Activated CD8-positive, alpha-beta memory T cell treated with anti-CD3 and anti-CD28 coated beads, Interleukin-2, amount 50 U/mL, for 1 hour (primary cell): ENCODE measurements around the gene SOCS7.

Experiments used
- DNase-seq: peaks from one replicate; pipeline ENCODE4 v3.0.0-alpha.2; 2020; ENCODE audit errors: extremely low read depth

The SOCS7 gene, protein sequence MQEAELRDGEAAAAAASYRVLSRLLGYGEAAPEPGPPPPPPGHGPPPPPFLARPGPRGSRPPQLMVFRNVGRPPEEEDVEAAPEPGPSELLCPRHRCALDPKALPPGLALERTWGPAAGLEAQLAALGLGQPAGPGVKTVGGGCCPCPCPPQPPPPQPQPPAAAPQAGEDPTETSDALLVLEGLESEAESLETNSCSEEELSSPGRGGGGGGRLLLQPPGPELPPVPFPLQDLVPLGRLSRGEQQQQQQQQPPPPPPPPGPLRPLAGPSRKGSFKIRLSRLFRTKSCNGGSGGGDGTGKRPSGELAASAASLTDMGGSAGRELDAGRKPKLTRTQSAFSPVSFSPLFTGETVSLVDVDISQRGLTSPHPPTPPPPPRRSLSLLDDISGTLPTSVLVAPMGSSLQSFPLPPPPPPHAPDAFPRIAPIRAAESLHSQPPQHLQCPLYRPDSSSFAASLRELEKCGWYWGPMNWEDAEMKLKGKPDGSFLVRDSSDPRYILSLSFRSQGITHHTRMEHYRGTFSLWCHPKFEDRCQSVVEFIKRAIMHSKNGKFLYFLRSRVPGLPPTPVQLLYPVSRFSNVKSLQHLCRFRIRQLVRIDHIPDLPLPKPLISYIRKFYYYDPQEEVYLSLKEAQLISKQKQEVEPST

DNA sequence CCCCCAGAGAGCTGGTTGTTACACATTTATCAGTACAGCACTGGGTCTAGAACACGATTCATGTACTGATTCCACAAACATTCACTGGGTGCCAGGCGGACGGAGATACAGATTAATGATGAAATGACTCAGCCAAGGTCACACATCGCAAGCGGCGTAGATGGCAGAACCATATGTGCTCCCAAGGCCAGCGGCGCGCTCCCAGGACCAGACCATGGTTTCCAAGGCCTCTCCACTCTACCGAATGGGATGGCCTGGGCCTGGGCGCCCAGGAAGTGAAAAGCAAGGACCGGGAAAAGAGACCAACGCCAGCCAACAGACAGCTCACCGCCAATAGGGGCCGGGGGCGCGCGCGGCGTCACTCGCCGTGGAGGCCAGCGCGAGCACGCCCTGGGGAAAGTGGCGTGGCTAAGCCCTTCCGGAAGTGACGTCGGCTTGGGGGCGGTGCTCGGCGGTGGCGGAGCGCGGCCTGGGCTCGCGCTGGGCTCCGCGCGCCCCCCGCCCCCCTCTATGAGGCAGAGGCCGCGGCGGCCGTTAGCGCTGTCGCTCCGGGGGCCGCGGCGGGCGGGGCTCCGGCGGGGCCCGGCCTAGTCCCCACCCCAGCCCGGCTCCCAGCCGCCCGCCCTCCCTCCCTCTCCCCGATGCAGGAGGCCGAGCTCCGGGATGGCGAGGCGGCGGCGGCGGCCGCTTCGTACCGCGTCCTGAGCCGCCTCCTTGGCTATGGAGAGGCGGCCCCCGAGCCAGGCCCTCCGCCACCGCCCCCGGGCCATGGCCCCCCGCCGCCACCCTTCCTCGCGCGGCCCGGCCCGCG lies at the start of gene SOCS7:
Gene SOCS7 (plus strand): TSS at position 433 of the 811 bp plus-strand sequence. CDS start 209 bp downstream, at position 642.
- DNase-seq: peak; percentile 79

DNA sequence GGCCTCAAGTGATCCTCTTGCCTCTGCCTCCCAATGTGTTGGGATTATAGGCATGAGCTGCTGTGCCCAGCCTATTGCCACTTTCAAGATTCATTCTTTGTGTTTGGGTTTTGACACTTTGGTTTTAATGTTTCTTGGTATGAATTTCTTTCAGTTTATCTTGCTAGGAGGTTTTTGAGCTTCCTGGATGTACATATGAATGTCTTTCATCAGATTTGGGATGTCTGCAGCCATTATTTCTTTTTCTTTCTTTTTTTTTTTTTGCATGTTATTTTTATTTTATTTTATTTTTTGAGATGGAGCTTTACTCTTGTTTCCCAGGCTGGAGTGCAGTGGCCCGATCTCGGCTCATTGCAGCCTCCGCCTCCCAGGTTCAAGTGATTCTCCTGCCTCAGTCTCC lies 36.1 kb upstream of the SOCS7 start:
- no peak for DNase-seq

DNA sequence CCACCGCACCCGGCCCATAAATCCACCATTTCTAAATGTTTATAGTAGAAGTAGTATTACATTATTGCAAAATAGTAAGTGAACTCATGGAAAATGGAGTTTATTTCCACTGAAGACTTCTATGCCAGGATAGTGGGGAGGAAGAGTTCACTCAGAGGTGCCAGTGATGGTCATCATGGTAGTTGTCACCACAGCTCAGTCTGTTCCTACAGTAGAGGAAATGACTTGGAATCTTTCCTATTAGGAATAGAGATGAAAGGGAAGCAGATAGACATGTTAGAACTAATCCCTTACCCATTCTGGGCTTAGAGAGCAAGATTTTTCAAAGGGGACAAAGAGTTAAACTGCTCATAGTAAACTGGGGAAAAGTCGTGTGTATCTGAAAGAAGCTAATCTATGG lies 34.6 kb upstream of the SOCS7 start:
- no peak for DNase-seq

DNA sequence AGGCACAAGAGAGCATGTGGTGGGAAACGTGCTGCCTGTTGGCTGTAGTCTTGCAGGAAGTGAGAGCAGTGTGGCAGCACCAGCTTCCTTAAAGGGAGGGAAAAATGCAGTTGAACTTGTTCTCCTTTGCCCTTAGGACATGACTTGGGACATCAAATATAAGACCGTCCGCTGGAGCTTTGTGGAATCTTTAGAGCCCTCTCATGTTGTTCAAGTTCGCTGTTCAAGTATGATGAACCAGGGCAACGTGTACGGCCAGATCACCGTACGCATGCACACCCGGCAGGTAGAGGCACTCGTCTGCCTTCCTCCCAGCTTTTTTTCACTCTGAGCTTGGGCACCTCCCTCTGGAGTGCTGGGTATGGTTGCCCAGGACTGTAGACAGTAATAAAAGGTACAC lies 31.2 kb upstream of the SOCS7 start:
- DNase-seq: no peak

DNA sequence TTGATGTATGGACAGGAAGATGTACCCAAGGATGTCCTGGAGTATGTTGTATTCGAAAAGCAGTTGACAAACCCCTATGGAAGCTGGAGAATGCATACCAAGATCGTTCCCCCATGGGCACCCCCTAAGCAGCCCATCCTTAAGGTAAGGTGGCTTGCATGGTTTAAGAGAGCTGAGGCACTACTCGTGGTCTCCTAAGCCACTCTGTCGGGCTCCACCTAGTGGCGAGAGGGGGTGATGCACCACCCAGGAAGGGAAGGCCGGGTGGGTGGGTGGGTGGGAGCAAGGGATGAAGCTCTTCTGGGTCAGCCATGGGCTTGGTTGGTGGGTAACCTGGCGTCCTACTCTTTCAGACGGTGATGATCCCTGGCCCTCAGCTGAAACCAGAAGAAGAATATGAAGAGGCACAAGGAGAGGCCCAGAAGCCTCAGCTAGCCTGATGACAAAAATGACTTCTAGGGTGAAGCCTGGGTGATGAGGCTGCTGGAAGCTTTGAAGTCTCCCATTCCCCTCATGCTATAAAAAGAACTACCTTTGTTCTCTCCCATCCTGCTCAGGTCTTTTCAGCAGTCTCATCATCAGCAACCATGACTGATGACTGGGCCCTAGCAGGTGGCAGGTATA lies 29.4 kb upstream of the SOCS7 start:
- DNase-seq: peak; percentile 26

DNA sequence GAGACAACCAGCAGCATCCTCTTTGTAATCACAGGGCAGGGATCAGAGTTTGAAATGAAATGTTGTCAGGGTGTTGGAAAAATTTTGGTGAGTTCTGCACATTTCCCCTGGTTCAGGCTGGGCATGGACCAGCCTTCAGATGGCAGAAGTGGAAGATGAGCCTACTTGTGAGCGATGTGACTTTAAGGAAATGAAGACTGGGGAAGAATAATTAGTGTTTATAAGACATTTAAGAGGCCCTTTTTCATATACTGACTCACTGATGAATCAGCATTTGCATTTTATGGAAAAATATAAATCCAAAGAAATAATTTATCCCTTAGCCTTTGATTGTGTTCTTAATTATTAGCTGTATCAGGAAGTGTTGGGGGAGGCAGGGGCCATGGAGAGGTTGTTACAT lies 28.7 kb upstream of the SOCS7 start:
- DNase-seq: no peak

DNA sequence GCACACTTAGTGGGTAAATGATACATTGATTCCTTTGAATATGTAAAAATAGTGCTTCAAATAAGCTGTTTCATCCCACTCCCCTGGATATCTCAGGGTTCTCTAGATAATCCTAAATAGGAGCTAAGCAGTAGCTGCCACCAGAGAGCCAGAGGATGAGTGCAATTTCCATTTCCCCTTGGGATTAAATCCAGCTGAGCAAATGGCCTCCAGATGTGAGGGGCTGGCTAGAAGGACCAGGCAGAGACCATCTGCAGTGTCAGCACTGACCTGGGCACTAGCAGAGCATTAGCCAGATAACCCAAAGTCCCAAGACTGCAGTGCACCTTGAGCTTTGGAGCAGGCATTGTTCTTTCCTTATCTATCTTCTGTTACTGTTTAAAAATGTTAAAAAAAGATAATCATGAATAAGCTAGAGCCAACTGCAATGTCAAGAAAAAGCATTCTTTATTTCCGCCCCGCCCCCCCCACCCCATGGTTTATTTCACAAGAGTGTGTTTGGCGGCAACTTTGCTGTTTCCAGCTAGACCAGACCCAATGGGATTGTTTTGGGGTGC lies 27.4 kb upstream of the SOCS7 start:
- no peak for DNase-seq

DNA sequence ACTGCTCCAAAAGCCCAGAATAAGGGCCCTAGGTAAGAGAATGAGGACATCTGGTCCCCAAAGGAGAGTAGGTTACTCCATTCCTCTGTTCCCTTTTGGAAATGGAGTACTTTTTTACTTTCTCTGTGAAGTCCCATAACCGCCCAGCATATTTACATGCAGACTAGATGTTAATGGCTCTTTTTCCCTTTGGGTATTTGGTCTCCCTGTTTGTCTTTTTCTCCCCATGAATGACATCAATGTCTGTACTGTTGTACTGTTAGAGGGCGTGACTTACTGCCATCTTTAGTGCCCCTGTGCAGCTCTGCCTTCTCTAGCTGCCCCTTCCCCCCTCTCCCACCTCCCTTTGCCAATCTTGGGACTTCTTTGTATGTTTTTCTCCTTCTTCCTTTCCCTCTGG lies 26.9 kb upstream of the SOCS7 start:
- no peak for DNase-seq

DNA sequence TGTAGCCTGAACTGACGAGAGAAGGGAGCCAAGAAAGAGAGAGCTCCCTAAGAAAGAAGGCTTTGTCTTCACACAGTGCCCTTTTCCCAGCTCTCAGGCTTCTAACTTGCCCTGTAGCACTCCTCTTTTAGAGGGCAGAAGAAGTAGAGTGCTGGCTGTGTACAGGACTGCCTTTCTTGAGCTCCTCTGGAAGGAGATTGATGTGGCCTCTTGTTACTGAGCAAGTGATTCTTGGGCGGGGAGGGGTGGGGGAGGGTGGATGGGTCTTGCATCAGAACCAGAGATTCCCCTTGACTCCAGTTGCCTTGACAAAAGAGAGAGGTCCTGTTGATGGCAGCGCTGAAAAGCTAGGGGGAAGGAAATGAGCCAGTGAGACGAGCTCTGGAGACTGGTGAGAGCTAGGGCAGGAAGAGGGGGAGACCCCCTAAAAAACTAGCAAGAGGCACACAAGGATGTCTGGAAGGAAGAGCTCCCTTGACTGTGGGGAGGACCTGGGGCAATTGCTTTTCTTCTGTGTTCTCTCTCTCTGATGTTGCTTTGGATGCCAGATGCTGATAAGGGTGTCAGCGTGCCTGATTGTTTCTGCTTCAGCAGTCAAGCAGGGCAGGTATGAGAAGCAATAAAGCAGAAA lies 26.3 kb upstream of the SOCS7 start:
- DNase-seq: no peak

DNA sequence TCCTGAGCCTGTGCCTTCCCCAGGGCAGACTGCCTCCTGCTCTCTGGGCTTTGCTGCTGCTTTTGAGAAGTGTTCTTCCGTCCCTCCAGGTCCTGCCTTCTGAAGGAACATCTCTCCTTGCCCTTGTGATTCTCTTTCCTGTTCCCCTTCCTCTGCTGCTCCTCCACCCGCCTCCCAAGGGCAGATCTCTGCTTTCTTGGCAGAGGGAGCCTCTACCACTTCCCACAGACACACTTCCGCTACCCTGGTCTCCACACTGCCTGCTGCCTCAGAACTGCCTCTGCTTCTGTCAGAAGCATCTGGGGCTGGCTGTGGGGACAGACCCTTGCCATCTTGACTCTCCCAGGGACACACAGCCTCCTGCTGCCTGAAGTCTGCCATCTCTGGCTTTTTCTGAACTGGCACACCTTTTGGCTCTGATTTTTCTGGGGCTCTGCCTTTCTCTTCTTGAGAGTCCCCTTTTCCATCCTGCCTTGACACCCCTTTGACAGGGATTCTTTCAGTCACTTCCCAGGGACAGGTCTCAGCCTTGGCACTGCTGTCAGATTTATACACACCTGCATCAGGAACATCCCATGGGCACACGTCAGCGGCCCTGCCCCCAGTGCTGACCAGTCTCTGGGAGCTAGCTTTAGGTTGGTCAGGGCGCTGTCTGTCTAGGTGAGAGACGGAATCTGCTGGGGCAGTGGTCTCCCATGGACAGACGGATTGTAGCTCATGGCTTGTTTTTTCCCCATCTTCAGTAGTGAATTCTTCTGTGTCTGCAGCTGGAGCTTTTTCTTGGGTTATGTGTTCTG lies 24.4 kb upstream of the SOCS7 start:
- no peak for DNase-seq

DNA sequence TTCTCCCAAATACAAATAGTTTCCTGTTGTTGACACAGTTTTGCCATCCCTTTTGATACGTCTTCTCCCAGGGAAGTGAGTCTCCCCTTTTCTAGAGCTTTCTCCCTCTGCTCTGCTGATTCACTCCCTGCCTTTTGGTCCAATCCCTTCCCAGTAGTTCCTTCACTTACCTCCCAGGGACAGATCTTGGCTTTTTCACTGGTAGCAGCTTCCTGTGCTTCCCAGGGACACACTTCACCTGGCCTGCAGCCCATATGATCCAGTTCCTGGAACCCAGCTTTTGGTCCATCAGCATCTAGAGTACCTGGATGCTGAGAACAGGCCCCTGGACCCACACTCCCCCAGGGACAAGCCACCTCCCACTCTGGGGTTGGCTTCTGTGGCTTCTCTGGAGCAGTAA lies 23.7 kb upstream of the SOCS7 start:
- no peak for DNase-seq

DNA sequence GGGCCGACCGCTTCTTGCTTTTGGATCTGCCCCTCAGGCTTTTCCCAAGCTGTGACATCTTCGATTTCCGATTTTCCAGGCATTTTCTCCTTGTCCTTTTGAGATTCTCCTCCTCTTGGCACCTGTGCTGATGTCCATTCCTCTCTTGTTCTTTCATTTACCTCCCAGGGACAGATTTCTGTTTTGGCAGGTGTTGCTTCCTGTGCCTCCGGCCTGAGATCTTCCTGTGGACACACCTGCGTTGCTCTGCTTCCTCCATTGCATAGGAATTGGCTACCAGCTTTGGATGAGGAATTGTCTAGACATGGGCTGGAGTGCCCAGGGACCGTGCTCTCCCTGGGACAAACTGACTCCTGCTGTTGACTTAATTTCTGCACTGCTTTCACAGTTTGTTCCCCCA lies 23.0 kb upstream of the SOCS7 start:
- no peak for DNase-seq

DNA sequence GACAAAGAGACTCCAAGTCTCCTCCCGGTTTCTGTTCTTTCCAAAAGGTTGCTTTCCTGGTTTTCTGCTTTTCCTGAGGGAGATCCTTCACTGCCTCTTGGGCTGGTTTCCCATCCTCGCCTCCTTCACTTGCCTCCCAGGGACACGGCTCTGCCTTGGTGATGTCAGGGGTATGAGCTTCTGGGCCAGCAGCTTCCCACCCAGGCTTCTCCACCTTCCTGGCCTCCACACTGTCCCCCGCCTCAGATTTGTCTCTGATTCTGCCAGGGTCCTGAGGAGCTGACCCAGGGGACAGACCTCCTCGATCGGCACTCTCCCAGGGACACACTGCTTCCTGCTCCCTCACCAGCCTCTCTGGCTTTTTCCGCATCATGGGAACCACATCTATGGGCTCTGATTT lies 22.4 kb upstream of the SOCS7 start:
- DNase-seq: no peak

DNA sequence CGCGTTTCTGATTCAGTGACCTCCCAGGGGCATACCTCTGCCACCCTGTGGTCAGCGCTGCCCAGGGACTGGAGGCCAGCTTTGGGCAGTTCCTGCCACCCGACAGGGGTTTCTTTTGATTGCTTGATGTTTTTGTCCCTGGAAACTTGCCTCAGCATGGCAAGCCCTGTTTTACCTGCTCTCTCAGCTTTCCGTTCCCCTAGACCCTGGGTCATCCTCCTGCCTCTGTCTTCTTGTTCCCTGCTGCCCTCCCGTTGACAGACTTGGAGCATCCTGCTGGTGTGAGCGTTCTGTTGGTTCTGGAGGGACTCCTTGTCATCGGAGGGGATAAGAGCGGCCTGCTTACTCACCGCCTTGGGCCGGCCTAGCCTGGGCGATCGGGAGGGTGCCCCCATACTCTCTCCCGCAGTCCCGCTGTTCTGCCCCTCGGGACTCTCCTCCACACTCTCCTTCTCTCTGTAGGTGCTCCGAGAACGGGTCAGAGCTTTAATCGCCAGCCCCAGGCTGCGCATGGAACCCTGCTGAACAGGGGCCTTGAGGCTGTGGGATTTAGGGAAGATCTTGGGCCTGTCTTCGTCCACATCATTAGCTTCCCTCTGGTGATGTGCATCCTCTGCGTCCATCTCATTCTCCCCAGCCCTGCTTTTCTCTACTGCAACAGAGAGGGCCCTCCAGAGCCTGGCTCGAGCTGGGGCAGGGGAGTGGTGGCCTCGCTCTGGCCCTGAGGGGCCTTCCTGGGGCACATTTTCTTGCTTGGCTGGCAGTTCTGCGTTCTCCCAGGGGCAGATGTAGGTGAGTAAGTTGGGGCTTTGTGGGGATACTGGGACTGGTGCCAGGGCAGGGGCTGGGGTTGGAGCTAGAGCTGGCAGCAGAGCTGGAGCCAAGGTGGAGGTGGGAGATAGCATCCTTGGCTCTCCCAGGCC lies 21.6 kb upstream of the SOCS7 start:
- no peak for DNase-seq

DNA sequence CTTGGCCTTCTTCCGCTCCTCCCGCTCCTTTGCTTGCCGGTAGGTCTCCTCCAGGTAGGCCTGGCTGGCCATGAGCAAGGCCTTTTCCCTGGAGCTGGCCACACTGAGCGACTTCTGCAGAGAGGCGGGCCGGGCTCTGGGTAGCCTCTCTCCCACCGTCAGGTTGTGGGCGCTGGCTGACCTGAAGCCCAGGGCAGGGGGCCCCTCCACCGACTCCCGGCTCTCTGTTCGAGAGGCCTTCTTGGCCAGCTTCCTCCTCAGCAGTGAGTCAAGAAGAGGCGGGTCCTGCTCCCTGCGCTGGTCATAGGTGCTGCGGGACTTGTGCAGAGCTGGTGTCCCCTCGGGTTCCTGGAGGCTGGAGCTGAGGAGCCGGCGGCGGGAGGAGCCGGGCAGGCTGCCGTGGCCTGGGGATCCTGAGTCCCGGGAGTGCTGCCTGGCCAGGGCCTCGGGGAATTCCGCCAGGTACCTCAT lies 20.7 kb upstream of the SOCS7 start:
- no peak for DNase-seq

DNA sequence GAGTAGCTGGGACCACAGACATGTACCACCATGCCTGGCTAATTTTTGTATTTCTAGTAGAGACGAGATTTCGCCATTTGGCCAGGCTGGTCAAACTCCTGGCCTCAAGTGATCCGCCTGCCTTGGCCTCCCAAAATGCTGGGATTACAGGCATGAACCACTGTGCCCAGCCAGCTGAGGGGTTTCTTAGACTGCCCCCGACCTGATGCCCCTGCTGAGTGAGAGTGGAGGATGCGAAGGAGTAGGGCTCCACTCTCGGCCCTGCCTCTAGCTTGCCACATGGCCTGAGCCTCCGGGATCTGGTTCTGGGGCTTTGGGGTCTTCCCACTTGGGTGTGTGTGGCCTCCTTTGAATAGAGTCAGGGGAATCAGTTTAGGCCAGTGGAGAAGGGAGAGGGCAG lies 18.9 kb upstream of the SOCS7 start:
- DNase-seq: no peak

DNA sequence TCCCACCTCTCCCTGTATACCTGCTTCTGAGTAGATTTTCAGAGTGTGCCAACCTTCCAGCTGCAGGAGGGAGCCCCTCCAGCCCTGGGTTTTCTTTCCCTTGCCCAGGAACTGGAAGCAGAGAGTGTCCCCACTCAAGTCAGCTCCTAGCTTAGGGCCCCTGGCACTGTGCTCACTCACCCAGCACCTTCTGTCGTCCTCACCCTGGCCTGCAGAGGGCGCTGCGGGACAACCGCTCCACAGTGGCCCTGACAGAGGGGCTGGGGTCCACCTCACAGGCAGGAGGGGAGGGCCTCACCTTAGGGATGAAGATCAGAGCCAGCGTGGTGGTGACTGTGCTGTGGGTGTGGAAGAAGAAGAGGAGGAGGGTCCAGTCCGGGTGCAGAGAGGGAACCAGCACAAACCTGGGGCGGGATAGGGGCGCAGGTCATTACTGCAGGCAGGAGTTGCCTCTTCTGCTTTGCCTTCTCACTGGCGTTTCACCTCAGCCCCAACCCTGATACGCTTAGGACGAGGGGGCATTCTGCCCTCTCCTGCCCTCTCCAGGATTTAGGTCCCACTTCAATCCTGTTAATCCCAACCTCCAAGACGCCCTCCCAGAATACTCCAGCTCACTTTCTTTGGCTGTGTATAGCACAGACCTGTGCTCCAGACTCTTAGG lies 17.9 kb upstream of the SOCS7 start:
- DNase-seq: no peak

DNA sequence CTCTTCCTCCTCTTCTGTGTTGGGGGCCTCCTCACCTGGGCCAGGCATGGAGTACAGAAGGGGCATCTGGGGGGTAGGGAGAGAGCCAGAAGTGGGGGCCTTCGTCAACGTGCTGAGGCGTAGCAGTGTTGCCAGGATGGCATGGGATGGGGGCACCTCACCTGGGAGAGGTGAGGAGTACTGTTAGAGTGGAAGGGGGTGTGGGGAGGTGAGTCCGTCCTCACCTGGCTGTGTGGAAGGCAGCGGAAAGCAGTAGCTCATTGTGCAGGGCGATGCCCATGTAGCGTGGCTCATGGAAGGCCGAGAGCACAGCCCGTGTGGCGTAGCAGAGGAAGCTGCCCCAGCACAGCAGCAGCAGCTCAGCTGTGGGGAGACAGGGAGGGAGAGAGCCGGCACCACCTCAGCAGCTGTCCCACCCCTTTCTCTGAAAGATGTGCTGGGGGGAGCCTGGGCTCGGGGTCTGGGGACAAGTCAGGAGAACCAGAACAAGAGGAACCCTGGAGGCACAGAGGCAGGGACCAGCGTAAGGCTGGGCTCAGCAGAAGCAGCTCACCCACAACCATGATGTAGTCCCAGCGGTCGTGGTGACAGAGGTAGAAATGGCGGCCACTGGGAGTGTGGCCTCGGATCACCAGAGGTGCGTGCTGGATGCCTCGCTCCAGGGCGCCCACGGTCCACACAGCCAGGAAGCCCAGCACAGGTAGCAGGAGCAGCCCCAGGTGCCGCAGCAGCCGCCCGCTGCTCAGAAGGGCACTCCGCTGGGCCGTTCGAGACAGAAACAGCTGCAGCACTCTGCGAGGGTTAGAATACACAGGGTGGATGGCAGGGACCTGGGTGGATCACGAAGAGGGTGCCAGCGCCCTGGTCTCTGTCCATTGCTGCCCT lies 16.9 kb upstream of the SOCS7 start:
- no peak for DNase-seq
